ENCODE results near the gene KRTAP5-1.

The KRTAP5-1 gene

GRCh38 chr11:1559111-1559951, 25.8 kb downstream of the KRTAP5-1 start:
- no peak for DNase-seq (ENCODE audit: low read depth)

- no peak for DNase-seq (ENCODE audit: low read depth)
Measured at GRCh38 chr11:1558775-1559110, 26.3 kb downstream of the KRTAP5-1 start.

GRCh38 chr11:1557904-1558774, 26.9 kb downstream of the KRTAP5-1 start:
- peak; percentile 52 for DNase-seq (ENCODE audit: low read depth)

GRCh38 chr11:1557051-1557884, 27.8 kb downstream of the KRTAP5-1 start:
- DNase-seq (ENCODE audit: low read depth), result no peak

GRCh38 chr11:1556278-1556902, 28.7 kb downstream of the KRTAP5-1 start:
- DNase-seq (ENCODE audit: low read depth), result no peak

GRCh38 chr11:1555713-1556153, 29.4 kb downstream of the KRTAP5-1 start:
- DNase-seq (ENCODE audit: low read depth), result no peak

GRCh38 chr11:1554981-1555712, 29.9 kb downstream of the KRTAP5-1 start:
- DNase-seq (ENCODE audit: low read depth), result no peak

GRCh38 chr11:1553808-1554594, 31.1 kb downstream of the KRTAP5-1 start:
- no peak for DNase-seq (ENCODE audit: low read depth)

- no peak for DNase-seq (ENCODE audit: low read depth)
Measured at GRCh38 chr11:1549338-1550330, 35.4 kb downstream of the KRTAP5-1 start.

GRCh38 chr11:1548221-1549070, 36.6 kb downstream of the KRTAP5-1 start:
- DNase-seq (ENCODE audit: low read depth), result peak; percentile 47

GRCh38 chr11:1547467-1548098, 37.5 kb downstream of the KRTAP5-1 start:
- no peak for DNase-seq (ENCODE audit: low read depth)

GRCh38 chr11:1546536-1547466, 38.3 kb downstream of the KRTAP5-1 start:
- peak; percentile 36 for DNase-seq (ENCODE audit: low read depth)

- no peak for DNase-seq (ENCODE audit: low read depth)
Measured at GRCh38 chr11:1546077-1546535, 39.0 kb downstream of the KRTAP5-1 start.

GRCh38 chr11:1545432-1545831, 39.7 kb downstream of the KRTAP5-1 start:
- no peak for DNase-seq (ENCODE audit: low read depth)

- no peak for DNase-seq (ENCODE audit: low read depth)
Measured at GRCh38 chr11:1544536-1544935, 40.5 kb downstream of the KRTAP5-1 start.

GRCh38 chr11:1543606-1544263, 41.3 kb downstream of the KRTAP5-1 start:
- no peak for DNase-seq (ENCODE audit: low read depth)

All from iris pigment epithelial cell (primary cell).